Thoracic aorta (tissue), 2 donors: ENCODE data around the gene GPR37L1. TPM values are rescaled to one million over a fixed set of nuclear protein-coding genes. Genes with fewer than 3 reads are reported as not detected.

Source experiments
- ATAC-seq: fragments of 150-250 bp; one replicate; pipeline ENCODE4 v1.8.0; 2017; ENCODE audit warnings: low read depth; ENCODE audit not compliant: insufficient number of reproducible peaks, low FRiP score
- DNase-seq: peaks from one replicate; pipeline ENCODE4 v3.0.0-alpha.2; 2020; ENCODE audit warnings: low spot score
- H3K27ac ChIP-seq, 2 donors: fragments of 200-600 bp; sonication (generic); 1 replicate in 1 of 2; 2 replicates in 1 of 2; pipeline ENCODE4 v1.5.1; 2016; ENCODE audit warnings: mild to moderate bottlenecking in 2 of 2, moderate library complexity in 2 of 2
- H3K27me3 ChIP-seq: fragments of 200-600 bp; sonication (generic); replicated peaks from 2 replicates; pipeline ENCODE4 v1.6.0; 2016; ENCODE audit warnings: mild to moderate bottlenecking; ENCODE audit not compliant: insufficient read depth
- H3K36me3 ChIP-seq: fragments of 200-600 bp; sonication (generic); one replicate; pipeline ENCODE4 v1.5.1; 2016
- H3K4me1 ChIP-seq, 2 donors: fragments of 200-600 bp; sonication (generic); 1 replicate in 1 of 2; 2 replicates in 1 of 2; pipeline versions ENCODE4 v1.5.1 to v1.6.0; 2016; ENCODE audit warnings: low read depth in 2 of 2, mild to moderate bottlenecking in 1 of 2; ENCODE audit not compliant: control insufficient read depth in 1 of 2
- H3K4me3 ChIP-seq: fragments of 200-600 bp; sonication (generic); 2 replicates; pipeline ENCODE4 v1.5.1; 2016; ENCODE audit warnings: mild to moderate bottlenecking
- H3K9me3 ChIP-seq: fragments of 200-600 bp; sonication (generic); 2 replicates; pipeline ENCODE4 v1.5.1; 2016
- total RNA-seq, 2 donors: library from RNA; depleted of rRNA; stranded (reverse); fragments of >200 nt; gene quantifications; one replicate each; pipeline versions ENCODE4 v1.1.0 to v1.2.3, GENCODE V29; 2016
- TF ChIP-seq, protein P1 (sequence below): fragments of 200-600 bp; sonication (generic); IDR thresholded peaks from one replicate; pipeline ENCODE4 v1.5.1; 2019; ENCODE audit warnings: antibody characterized with exemption

Gene GPR37L1
- total RNA-seq, 2 donors from 2014 or later, result not detected

DNA sequence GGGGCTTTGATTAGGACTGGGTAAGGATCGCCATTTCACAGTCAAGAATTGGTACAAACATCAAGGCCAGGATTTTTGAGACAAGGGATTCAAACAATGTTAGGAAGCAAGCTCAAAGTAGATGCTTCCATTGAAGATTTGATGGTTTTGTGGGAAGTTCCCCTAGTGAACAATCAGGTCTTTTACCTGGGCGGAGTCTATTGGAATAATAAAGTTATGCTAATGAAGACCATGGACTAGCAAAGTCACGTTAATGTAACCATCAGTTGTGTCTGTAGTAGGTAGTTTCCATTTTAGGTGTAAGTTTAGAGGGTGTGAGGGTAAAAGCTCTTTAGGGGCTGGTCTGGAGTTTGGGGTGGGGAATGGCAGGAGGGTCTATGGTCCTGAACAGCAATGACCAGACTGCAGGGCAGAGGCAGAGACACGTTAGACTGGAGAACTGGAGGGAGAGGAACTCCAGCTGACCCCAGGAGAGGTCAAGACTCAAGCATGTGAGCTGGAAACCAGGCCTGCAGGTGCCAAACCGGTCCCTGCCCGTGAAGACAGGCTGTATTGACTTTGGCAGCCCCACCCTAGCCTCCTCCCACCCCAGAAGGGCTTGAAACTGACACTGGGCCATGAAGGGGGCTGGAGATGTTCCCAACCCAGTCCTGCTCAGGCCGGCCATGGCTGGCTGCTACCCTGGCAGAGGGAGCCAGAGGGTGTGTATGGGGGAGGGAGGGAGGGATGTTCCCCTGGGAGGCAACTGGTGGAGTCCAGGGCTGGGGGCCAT lies 36.0 kb upstream of the GPR37L1 start:
- DNase-seq (no peak), ATAC-seq (no peak)
- Histone ChIP-seq H3K4me1 (peaks cover 0 to 9% of the 10 kb centered on the region in 2 donors), H3K27ac (no peak overlapping the region), H3K27me3 (no peaks in the 10 kb centered on the region), H3K4me3 (no peak overlapping the region), H3K36me3 (no peaks in the 10 kb centered on the region), H3K9me3 (no peaks in the 10 kb centered on the region)
- TF ChIP-seq, protein P1, sequence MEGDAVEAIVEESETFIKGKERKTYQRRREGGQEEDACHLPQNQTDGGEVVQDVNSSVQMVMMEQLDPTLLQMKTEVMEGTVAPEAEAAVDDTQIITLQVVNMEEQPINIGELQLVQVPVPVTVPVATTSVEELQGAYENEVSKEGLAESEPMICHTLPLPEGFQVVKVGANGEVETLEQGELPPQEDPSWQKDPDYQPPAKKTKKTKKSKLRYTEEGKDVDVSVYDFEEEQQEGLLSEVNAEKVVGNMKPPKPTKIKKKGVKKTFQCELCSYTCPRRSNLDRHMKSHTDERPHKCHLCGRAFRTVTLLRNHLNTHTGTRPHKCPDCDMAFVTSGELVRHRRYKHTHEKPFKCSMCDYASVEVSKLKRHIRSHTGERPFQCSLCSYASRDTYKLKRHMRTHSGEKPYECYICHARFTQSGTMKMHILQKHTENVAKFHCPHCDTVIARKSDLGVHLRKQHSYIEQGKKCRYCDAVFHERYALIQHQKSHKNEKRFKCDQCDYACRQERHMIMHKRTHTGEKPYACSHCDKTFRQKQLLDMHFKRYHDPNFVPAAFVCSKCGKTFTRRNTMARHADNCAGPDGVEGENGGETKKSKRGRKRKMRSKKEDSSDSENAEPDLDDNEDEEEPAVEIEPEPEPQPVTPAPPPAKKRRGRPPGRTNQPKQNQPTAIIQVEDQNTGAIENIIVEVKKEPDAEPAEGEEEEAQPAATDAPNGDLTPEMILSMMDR, result no peak

DNA sequence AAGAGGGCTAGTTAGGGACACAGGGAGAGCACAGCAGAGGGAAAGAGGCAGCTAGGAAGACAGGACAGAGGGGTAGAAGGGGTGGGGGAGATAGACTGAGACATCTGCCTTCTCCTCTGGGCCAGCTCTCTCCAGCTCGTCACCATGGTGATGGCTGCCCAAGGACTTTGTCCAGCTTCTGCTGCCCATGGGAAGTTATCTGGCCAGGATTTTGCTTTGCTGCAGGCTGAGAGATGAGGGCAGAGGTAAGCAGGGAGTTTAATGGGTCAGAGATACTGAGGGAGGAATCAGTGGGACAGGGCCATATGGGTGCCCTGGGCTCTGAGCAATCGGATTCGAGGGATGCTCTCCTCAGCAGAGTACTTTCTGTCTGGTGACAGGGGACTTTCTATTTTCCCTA lies 34.5 kb upstream of the GPR37L1 start:
- no peak overlapping the region for H3K4me3 ChIP-seq
- ATAC-seq (no peak), DNase-seq (no peak)
- H3K9me3 ChIP-seq, result no peaks in the 10 kb centered on the region
- no peaks in the 10 kb centered on the region for H3K36me3 ChIP-seq
- no peak overlapping the region for H3K27ac ChIP-seq
- TF ChIP-seq, protein P1, result no peak
- no peaks in the 10 kb centered on the region for H3K27me3 ChIP-seq
- peaks cover 0 to 9% of the 10 kb centered on the region in 2 donors for H3K4me1 ChIP-seq

DNA sequence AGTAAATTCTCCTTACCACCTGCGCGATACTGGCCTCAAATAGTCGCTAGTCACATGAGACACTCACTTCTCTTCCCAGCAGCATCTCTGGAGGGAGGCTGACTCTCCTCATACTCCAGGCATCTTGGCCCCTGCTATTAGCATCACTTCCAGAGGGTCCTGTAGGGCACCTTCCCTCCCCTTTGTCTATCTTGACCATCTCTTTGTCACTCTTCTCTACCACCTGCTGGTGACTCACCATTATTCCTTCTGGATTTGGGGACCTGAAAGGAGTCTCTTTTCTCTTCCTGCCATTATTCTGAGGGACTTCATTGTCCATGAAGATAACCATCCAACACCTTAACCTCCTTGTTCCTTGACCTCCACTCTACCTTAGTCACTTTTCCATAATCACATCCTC lies 31.7 kb upstream of the GPR37L1 start:
- Histone ChIP-seq H3K4me3 (no peak overlapping the region), H3K36me3 (no peaks in the 10 kb centered on the region), H3K9me3 (no peaks in the 10 kb centered on the region), H3K27me3 (no peaks in the 10 kb centered on the region), H3K4me1 (peaks cover 0 to 6% of the 10 kb centered on the region in 2 donors), H3K27ac (no peak overlapping the region)
- DNase-seq, result no peak
- TF ChIP-seq, protein P1, result no peak
- no peak for ATAC-seq

DNA sequence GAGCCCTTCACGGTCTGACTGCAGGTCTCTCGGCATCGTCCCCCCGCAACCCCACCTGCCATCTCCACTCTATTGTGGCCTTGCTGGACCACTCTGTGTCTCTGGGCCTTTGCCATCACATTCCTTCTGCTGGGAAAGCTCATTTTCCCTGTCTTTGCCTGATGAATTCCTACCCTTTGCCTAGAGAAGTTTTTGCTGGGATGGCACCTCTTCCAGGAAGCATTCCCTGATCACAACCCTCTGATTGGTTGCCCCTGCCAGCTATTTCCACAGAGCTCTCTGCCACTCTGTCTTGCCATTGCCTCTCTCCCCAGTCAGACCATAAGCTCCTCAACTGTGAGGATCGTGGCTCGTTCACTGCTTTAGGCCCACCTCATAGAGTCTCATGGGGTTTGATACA lies 28.9 kb upstream of the GPR37L1 start:
- Histone ChIP-seq H3K4me1 (no peaks in the 10 kb centered on the region), H3K9me3 (no peaks in the 10 kb centered on the region), H3K27me3 (no peaks in the 10 kb centered on the region), H3K36me3 (no peaks in the 10 kb centered on the region), H3K4me3 (no peak overlapping the region), H3K27ac (no peak overlapping the region)
- TF ChIP-seq, protein P1, result no peak
- ATAC-seq, result no peak
- DNase-seq, result no peak

DNA sequence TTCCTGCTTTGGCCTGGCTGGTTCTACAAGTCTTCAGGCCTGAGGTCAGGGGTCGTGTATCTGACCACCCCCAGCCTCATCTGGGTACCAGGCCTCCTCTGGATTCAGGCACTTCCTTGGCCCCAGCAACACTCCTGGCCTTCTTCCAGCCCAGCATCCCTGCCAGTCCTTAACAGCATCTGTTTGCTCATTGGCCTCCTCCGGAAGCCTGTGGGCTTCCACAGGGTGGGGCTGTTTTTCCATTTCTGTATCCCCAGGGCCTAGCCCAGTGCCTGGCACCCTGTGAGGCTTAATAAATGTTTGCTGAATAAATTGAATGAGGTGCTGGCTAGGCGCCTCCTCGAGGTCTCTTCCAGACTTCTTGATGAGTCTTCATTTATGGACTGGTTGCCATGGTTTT lies 21.5 kb upstream of the GPR37L1 start:
- no peak overlapping the region for H3K4me3 ChIP-seq
- no peaks in the 10 kb centered on the region for H3K36me3 ChIP-seq
- no peak overlapping the region for H3K27ac ChIP-seq
- no peak for DNase-seq
- H3K9me3 ChIP-seq, result no peaks in the 10 kb centered on the region
- no peaks in the 10 kb centered on the region for H3K4me1 ChIP-seq
- no peaks in the 10 kb centered on the region for H3K27me3 ChIP-seq
- TF ChIP-seq, protein P1, result no peak
- no peak for ATAC-seq
